ENCODE results near the gene ANTXRL.
A peak's percentile ranks its signal among the peaks of the same experiment; 100 is the strongest.
"Not testable (repeated sequence)": the region's sequence is repeated elsewhere in the genome, so short reads cannot be mapped to it uniquely, and the experiment has no call there.

ANTXRL gene

DNA sequence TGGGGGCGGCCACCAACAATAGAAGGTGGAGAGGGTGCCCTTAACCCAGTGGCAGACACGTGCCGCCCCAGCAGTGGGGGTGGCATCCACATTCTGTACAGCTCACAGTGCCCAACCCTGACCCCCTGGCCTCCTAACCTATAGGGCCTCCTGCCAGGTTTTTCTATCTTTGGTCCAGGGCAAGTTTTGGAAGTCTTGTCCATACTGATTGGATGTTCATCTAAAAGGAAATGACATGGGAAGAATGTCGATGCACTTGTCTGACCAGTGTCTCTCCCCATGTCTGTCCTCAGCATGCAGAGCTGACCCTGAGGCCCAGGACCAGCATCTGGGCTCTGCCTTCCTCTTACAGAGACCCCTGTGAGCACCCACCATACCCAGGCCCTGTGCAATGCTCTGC lies 32.3 kb upstream of the ANTXRL start:
- DNase-seq (ENCODE audit: low spot score) = no peak

DNA sequence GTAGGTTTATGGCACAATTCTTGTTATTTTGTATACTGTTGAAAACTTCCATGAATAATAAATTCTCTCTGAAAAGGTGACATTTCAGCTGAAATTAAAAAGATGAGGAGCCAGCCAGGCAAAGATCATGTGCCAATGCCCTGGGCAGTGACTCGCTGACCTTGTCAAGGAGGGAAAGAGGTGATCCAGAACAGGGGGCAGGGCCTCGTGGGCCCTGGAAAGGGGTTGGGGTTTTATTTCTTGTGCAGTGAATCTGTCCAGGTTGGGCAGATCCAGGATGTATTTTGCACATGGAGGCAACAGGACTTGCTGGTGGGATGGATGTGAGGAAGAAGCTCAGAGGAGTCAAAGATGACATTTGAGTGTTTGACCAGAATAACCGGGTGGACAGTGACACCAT lies 31.6 kb upstream of the ANTXRL start:
- not testable (repeated sequence) for DNase-seq (ENCODE audit: low spot score)

DNA sequence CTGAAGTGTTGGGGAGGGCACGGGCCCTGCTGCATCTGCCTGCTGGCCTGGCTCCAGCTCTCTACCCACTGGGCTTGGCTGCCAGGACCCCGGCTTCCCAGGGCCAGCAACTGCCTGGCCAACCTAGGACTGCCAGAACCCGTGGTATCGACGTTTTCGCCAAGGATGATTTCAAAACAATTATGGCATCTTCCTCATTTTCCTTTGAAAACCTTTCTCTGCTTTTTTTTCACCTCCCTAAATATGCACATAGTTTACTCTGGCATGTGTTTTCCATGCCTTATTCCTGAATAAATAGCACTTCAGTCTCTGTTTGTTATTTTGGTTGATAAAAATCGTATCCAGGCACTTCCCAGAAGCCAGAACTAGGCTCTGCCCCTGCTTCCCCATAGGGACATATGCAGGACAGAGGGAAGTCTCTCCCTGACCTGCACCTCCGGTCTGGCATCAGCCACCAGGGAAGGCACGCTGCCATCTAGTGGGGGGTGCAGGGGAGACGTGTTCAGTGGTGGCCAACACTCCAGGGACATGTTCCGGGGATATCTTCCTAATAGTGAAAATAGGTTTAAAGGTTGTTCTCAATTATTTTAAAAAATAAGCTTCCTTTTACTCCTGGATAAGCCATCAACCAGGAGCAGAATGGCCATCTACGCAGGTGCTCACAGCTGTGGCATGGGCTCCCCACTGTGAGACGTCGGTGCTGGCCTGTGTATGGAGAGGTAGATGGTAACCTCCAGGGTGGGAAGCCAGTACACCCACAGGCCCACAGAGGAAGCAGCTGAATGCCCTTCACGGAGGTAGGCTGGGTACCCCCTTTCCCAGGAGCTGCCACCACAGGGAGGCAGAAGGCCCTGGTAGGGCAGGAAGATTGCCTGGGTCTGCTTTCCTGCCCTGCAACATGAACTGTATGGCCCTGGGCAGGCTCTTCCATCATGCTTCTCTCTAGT lies 30.7 kb upstream of the ANTXRL start:
- DNase-seq (ENCODE audit: low spot score) = peak; percentile 32

DNA sequence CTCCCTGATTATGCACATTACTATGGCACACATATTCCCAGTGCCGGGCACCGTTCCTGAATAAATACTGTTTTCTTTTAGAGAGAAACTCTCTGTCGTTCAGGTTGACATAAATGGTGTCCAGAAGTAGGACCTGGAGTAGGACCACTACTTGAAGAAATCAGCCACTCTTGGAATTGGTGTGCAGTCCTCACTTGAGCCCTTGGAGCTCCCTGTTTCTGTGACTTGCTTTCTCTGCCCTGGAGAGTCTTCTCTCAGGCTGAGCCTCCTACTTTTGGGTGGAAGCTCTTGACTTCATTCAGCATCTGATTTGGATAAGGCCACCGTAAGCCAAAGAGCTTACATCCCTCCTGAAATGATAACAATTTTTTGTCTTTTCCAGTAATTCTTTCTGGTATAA lies 29.7 kb upstream of the ANTXRL start:
- DNase-seq (ENCODE audit: low spot score) = no peak

DNA sequence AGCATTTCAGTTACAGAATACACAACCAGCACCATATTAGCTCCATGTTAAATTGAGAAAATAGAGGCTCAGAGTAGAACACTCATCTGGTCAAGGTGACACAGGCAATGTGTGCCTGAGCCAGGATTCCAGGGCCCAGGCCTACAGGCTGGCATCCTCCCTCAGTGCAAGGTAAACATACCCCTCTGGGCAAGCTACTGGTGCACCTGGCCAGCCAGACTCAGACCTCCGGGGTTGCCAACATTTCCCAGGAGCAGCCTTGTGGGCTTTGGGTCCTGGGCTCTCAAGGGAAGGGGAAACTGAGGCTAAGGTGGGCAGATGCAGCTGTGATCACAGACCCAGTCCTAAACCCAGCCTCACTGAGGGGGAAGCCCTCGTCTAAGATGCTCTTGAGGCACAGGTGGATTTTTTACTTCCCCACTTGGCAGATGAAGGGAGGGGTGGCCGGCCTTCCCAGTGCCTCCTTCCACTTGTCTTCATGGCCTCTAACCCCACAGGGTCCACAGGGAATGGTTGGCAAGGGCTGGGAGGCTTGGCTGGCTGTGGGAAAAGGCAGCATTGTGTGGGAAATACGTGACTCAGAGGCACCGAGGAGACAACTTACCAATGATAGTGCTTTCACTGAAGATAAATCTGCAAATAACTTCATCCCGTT lies 23.8 kb upstream of the ANTXRL start:
- DNase-seq (ENCODE audit: low spot score) = not testable (repeated sequence)

DNA sequence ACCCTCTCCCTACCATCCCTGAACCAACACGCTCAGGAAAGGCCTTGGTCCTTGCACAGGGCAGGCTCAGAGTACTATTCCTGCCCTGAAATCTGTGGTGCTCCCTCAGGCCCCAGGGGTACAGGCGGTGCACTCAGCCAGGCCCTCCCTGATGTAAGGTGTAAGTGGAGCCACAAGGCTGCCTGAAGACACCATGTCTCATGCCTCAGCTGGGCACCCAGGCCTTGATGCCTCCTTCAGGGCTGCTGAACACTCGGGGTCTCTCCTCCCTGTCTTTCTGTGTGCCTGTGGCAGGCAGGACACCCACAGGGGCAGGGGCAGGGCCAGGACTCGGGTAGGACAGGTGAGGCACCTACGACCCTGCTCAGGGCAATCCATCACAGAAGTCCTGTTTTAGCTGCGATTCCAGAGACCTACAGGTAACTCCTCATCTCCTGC lies 22.9 kb upstream of the ANTXRL start:
- DNase-seq (ENCODE audit: low spot score) = no peak

DNA sequence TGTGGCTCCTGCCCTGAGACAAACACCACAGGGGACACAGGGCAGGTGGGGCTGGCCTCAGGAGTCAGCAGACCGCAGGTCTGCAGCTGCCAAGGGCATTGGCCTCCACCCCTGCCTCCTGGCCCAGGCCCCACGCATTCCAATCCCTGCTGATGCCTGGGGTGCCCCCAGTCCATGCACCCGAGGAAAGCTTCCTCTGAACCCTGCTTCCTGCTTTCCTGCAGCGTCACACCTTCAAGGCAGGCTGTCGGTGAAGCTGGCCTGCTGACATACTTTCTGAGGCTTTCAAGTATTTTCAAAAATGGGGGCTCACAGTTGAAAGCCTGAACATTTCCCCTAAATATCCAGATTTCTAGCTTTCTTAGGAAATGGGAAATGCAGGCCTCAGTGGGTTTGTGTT lies 22.5 kb upstream of the ANTXRL start:
- DNase-seq (ENCODE audit: low spot score) = no peak

DNA sequence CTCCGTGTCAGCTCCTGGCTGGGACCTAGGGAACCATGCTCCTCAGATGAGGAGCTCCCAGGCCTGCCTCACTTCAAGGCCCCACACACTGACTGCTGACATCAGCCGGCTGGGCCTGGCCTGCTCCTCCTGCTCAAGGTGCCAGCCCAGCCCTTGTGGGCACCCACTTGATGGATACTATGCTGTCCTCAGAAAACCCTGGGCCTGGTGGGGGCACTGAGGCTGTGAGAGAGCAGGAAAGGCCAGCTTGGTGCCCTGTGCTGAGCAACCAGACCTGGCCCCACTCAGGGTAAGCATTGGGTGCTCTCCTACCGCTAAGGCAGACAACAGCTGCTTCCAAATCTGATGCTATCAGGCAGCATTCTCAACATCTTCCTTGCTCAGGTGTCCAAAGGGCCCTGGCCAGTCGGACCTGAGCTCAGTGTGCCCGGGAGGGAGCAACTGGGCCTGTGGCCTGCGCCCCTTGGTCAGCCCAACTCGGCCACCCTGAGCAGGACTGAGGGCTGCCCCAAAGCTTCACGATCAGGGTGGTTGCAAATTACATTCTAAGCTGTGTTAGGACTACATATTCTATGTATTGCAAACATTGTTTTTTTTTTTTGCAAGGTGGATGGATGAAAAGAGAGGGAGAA lies 21.9 kb upstream of the ANTXRL start:
- no peak for DNase-seq (ENCODE audit: low spot score)

DNA sequence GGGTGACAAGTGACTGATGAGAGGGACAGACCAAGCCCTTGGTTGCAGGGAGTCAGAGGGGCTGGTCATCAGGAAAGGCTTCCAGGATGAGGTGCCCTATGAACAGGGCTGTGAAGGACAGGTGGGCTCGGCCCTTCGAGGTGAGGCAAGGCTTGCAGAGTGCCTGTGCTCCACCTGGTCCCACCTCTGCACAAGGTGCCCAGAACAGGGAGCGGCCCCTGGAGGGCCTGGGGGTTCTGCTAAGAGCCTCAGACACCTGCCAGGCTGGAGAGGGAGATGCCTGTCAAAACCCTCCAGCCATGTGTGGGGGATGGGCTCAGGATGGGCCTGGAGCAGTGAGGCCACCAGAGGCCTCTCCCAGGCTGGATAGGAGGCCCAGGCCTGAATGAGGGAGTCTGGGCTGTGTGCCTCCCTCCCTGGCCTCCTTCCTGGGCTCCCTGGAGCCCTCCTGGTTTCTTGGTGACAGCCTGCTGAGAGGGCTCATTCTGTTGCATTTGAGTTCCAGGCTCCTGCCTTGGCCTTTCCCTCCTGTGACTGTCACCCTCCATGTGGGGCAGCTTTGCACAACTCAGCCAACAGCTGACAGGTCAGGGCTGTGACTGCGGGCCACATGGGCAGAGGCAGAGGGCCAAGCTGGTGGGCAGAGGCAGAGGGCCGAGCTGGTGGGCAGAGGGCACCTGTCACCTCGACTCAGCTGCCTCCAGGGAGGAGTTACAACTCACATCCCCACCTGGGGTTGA lies 21.1 kb upstream of the ANTXRL start:
- DNase-seq (ENCODE audit: low spot score) = not testable (repeated sequence)

DNA sequence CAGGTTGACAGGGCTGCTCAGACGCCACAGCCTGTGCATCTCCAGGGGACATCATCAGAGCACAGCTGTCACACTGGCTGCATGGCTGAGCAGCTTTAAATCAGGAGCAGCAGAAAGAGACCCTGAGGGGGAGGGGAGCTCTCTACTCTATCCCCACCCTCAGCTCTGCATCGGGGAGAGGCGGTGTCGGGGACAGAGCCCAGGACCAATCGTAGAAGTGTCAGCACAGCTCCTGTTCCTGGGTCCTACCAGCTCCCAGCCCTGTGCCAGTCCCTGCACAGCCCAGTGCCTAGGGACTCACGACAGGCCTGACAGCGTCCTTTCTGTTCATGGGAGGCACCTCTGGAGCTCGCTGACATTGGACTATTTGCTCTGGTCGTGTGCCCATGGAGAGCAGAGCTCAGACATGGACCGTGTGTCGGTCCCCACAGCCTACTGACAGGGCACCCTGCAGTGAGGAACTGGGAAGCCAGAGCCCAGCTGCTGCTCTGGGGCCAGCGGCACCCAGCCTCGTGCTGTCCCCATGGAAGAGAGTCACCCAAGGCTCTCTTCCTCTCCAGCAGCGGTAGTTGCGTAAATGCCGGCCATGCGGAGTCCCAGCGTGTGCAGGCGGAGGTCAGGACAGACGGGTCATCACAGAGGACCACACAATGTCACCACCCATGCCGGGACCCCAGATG lies 20.4 kb upstream of the ANTXRL start:
- no peak for DNase-seq (ENCODE audit: low spot score)

DNA sequence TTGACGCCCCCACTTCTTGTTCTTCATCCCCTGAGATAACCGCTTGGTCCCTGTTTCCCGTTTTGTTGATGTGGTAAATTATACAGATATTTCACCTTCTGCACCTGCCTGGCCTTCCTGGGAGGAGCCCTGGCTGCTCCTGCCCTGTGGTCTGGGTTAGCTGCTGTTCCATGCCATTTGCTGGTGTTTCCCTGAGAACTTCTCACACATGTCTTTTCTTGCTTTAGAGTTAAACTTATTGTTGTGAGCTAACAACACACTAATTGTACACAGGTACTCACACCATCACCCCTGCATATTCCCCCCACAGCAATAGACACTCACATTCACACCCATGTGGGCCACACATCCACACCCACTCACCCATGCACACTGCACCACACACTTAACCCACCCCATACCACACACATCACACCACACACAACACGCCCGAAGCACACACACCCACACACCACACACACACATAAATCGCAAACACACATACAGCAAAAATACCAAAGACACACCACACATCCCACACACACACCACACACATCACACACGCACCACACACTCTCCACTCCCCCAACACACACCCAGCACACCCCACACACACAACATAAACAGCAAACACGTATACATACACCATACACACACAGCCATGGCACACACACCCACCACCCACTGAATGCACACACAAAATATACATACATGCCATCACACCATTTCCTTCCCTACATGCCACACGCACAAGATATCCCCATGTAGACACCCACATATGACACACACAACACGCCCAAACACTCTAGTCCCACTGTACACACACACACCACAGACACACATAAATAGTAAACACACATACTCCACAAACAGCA lies 19.4 kb upstream of the ANTXRL start:
- no peak for DNase-seq (ENCODE audit: low spot score)

DNA sequence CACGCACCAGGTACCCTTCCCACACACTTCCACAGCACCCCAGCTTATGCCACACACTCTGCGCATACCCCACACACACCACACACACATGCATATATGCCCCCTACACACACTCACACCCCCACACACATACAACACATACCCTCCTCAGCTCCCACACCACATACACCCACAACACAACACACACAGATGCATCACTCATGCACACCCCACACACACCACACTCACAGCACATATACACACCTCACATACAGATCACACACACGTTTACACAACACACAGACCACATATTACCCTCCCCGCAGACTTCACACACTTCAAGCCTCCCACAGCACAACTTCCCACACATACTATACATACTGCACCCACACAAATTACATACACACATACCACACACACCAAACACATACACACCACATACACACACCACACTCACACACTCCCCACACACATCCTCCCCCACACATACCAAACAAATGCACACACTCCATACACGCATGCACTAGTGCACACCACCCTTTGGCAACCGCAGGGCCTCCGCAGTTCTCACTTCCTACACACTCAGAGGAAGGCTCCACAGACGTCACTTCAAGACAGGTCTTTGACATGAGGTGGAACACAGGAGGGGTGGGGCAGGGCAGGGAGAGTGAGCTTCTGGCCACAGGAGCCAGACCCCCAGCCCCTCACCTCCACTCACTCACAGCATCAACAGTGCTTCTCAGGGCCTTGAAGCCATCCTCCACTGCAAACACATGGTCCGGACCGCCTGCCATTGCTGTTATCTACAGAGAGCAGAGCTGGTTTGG lies 18.5 kb upstream of the ANTXRL start:
- no peak for DNase-seq (ENCODE audit: low spot score)

DNA sequence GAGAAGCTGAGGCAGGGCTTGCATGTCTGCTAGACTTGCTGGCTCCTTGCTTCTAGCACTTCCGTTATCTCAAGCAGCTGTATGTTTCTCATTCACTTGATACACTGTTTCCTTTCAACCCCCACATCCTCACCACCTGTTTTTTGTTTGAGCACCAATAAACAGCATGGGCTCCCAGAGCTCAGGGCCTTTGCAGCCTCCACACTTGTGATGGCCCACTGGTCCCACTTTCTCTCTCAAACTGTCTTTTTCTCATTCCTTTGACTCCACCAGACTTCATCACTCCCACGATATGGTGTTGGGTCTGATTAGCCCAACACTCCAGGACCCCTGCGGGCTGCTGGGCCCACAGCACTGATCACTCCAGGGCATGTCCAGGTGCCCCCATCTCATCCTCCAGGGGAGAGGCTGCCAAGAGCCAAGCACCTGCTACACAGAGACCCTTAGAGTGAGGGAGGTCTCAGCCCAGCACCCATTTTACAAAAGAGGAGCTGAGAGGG lies 17.2 kb upstream of the ANTXRL start:
- not testable (repeated sequence) for DNase-seq (ENCODE audit: low spot score)

DNA sequence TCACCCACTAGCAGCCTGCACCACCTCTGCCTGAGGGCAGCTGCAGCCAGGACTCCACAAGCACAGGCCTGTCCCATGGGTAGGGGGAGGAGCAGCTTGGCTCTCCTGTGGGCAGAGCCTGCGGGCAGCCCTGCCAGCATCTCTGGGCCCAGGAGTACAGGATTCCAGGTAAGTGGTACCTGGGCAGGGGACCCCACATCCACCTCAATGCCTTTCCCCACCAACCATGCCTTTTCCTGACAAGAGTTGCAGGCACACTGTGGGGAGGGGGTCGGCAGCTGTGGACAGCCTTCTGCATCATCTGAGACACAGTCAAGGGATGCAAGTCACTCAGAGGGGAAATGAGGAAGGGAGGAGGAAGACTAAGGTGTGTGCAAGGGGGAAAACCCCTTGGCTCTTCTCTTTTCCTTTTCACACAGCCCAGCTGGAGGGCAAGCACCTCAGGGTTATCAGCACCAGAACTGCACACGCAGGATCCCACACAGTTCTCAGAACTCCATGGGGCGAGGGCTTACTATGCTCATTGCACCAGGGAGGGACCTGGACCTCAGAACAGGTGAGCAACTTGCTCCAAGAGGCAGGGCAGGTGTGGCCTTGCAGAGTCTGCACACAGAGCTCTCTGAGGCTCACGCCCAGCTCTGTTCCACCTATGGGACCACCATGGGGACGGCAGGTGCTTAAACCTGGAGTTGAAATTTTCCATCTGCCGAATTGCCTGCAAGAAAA lies 16.5 kb upstream of the ANTXRL start:
- DNase-seq (ENCODE audit: low spot score) = no peak

DNA sequence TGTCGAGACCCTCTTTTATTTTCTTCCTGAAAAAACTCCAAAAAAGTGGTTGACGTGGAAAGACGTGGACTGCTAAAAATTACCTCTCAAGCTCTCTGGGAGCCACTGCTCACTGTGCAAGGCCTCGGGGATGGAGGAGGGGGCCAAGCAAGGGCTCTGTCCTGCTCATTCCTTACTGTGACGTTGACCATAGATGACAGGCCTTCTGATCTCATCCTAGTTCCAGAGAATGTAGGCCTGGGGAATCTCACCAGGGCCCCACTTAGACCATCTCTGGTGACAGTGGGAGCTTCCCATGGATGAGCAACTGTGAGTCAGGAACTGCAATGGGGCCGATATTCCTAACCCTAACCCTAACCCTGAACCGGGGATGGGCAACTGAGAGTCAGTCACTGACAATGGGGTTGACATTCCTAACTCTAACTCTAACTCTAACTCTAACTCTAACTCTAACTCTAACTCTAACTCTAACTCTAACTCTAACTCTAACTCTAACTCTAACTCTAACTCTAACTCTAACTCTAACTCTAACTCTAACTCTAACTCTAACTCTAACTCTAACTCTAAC lies 15.8 kb upstream of the ANTXRL start:
- not testable (repeated sequence) for DNase-seq (ENCODE audit: low spot score)

DNA sequence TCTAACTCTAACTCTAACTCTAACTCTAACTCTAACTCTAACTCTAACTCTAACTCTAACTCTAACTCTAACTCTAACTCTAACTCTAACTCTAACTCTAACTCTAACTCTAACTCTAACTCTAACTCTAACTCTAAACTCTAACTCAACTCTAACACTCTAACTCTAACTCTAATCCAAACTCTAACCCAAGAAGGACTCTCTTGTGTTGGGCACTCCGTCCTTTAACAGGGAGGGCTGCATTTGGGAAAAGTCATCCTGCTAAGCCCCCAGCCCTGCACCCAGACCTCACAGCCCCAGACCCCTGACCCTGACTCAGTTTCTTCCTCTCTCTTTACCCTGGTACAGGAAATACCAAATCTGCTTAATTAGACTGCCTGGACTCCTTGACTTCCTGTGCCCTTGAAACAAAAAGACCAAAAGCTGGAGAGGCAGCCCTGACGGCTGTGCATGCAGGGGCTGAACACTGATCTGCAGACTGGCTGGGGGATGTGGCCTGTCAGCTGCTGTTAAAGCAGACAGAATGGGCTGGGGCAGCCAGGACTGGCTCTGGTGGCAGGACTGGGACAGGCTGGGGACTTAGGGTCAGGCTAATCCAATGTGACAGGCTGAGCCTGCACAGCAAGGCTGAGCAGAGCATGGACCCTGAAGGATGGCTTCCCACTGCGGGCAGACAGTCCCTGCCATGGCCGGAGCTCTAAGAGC lies 14.8 kb upstream of the ANTXRL start:
- DNase-seq (ENCODE audit: low spot score) = not testable (repeated sequence)

DNA sequence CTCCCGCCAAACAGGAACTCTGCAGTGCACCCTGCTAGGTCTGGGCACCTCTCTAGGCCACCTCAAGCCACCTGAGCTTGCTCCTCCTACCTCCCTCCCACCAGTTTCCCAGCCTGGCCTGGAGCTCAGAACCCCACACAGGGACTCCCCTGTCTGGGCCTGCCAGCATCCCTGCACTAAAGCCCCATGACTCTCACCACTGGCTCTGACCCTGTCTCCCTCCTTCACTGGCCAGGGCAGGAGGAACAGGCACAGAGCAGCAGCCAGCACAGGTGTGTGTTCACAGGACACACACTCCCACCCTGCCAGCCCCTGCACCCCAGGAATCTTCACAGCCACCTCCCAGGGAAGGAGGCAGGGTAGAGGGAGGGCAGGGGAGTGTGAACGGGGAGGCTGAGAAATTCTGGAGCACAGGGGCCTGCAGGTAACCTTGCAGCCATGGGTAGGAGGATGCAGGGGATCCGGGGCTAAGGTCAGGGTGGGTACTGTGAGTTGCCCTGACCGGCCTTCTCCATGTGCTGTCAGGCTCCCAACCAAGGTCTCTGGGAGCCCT lies 13.9 kb upstream of the ANTXRL start:
- DNase-seq (ENCODE audit: low spot score) = no peak

Data from COLO829 (cell line).